Left lobe of liver (tissue), 2 donors: Measurements from ENCODE around the gene UPF3B. TPM values are rescaled to one million over a fixed set of nuclear protein-coding genes. Genes with fewer than 3 reads are reported as not detected.
"Not testable (repeated sequence)": the region's sequence is repeated elsewhere in the genome, so short reads cannot be mapped to it uniquely, and the experiment has no call there.

Experiments used
- ATAC-seq: fragments of 200-7000 bp; cut with Tn5 transposase; one replicate; pipeline ENCODE4 v1.9.1; 2020; ENCODE audit warnings: mild to moderate bottlenecking, moderate library complexity
- DNase-seq: peaks from one replicate; pipeline ENCODE4 v3.0.0-alpha.2; 2020; ENCODE audit warnings: low spot score
- total RNA-seq: library from RNA; stranded (reverse); gene quantifications from one replicate; pipeline ENCODE4 v1.2.1, GENCODE V29; 2021
- donor health status: DM: no; HTN: no; CAD: no; lungs with moderate emphysema.
- donor health status: DM: no; HTN: yes; CAD: no.

Gene UPF3B
- total RNA-seq, 1 donor from 2014 or later = 2.9 TPM

DNA sequence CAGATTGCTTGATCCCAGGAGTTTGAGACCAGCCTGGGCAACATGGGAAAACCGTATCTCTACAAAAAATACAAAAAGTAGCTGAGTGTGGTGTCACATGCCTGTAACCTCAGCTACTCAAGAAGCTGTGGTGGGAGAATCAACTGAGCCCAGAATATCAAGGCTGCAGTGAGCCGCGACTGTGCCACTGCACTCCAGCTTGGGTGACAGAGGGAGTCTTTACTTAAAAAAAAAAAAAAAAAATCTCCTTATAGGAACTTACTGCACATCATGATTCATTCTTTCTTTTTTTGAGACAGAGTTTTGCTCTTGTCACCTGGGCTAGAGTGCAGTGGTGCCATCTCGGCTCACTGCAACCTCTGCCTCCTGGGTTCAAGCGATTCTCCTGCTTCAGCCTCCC, 24.3 kb downstream of the UPF3B start:
- ATAC-seq = no peak
- DNase-seq = no peak

DNA sequence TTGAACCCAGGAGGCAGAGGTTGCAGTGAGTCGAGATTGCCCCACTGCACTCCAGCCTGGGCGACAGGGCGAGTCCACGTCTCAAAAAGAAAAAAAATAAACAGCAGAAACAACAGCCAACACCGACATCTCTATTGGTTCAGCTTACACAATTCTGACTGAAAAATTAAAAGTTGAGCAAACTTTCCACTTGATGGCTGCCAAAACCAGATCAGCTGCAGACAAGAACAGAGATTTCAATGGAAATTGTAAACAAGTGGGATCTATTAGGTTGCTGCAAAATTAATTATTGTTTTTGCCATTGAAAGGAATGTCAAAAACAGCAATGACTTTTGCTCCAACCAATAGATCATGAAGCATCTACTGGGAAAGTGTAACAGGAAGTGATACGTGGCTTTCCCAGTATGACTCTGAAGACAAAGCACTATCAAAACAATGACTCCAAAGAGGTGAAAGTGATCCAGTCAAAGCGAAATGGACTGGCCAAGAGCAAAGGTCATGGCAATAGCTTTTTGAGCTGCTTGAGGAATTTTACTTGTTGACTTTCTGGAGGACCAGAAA, 26.3 kb downstream of the UPF3B start:
- peak; percentile 57 for DNase-seq

DNA sequence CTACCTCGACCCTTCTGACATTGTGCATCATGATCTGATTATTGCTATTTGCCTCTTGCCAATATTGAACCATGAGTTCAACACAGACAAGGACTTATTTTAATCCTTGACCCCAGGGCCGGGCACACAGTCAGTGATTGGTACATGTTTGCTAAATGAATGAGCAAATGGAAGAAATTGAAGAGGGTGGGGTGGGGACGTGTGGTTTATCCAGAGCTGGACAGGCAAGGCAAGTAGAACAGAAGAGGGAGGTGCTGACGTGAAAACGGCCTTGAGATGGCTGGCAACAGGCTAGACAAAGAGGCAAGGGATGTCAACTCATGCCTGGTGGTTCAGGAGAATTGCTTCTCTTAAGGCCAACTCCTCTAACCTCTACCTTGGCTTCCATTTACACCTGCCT, 28.5 kb downstream of the UPF3B start:
- peak; percentile 63 for ATAC-seq
- not testable (repeated sequence) for DNase-seq

More for the DNA sequence above, 26.3 kb downstream of the UPF3B start:
- ATAC-seq = peak; percentile 61

DNA sequence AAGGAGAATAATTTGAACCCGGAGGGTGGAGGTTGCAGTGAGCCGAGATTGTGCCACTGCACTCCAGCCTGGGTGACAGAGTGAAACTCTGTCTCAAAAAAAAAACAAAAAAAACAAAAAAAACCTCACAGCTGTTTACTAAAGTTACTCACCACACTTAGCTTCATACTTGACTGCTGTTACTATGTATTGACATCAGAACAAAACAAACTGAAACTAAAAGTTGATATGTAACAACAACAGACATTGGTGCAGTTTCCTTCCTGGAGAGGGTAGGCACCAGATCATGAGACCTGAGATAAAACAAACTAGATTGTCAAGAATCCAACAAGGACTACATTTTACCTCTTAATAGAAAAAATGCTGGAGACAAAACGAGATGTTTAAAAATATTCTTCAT, 31.1 kb downstream of the UPF3B start:
- DNase-seq = not testable (repeated sequence)
- ATAC-seq = peak; percentile 57

GRCh38 chrX:119817130-119817690, 35.6 kb downstream of the UPF3B start:
- ATAC-seq (no peak), DNase-seq (no peak)

- peak; percentile 75 for ATAC-seq
- peak; percentile 79 for DNase-seq
These were observed 36.5 kb downstream of the UPF3B start for GRCh38 chrX:119816300-119816699.

DNA sequence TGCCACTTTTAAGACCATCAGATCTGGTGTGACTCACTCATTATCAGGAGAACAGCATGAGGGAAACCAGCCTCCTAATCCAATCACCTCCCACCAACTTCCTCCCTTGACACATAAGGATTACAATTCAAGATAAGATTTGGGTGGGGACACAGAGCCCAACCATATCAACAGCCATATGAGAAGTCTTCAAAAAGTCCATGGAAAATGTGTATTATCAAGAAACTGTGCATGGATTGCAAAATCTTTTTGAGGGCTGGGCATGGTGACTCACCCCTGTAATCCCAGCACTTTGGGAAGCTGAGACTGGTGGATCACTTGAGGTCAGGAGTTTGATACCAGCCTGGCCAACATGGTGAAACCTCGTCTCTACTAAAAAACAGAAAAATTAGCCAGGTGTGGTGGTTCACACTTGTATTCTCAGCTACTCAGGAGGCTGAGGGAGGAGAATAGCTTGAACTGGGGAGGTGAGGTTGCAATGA, 43.5 kb downstream of the UPF3B start:
- no peak for ATAC-seq
- no peak for DNase-seq

DNA sequence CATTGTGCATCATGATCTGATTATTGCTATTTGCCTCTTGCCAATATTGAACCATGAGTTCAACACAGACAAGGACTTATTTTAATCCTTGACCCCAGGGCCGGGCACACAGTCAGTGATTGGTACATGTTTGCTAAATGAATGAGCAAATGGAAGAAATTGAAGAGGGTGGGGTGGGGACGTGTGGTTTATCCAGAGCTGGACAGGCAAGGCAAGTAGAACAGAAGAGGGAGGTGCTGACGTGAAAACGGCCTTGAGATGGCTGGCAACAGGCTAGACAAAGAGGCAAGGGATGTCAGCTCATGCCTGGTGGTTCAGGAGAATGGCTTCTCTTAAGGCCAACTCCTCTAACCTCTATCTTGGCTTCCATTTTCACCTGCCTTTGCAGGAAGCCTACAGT, 44.3 kb downstream of the UPF3B start:
- DNase-seq = not testable (repeated sequence)
- ATAC-seq = peak; percentile 78

GRCh38 chrX:119802546-119802945, 50.2 kb downstream of the UPF3B start:
- no peak for ATAC-seq

GRCh38 chrX:119801253-119802221, 51.2 kb downstream of the UPF3B start:
- DNase-seq (no peak), ATAC-seq (no peak)

More at GRCh38 chrX:119802546-119802945, 50.2 kb downstream of the UPF3B start:
- no peak for DNase-seq

DNA sequence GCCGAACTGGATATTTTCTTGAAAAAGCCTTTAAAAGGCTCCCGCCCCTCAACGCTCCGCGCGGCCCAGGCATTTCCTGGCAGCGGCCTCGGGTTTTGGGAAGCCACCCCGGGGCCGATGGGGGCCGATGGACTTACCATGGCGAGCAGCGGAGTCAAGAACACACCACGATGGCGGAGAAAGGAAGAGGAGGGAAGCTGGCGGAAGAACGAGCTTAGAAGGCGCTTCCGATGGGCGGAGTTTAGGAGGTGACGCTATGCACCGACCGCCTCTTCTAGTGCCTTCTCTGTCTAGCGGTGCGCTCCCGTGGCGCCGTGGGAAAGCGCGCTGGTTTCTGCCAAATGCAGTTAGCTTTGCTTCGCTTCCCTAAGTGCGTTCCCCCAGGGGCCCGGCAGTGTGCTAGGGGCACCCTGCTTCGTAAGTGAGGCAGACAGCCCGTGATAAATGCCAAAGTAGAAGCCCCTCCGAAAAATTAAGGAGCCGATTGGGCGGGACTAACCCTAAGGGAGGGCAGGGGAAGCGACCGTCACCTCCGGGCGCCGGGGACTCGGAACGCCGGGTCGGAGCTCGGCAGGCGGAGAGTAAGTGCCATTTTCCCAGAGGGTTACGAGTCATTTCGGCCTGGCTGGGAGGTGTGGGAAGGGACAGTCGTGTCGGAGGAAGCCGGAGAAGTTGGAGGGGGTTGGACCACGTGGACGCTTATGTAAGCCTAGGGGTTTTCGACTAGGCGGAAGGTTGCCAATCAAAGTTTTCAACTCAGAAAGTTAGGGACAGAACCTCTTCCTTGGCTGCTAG, 61.1 kb downstream of the UPF3B start, which contains the start of gene RPL39:
Gene RPL39 (minus strand): TSS at position 194 of the 795 bp plus-strand sequence. CDS start 54 bp downstream, at position 140.
- DNase-seq (peak; percentile 86), ATAC-seq (peak; percentile 95)

DNA sequence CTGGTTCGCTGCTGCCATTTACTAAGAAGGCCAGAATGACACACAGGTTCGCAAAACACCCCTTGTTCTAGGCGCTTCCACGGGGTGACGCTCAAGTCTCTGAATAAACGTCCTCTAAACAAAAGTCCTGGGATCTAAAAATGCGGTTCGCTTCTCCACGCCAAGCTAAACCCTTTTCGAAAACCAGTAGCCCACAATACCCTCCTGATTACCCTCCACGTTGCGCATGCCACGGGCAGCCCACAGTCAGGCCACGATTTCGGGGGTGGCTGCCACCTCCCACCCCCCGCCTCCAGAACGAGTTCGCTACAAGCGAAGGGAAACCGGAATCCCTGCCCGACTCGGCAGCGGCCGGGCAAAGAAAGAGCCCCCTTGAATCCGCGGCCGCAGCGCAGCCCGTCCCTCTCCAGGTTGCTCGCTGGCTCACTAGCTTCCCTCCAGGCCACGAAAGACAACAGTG, 61.8 kb downstream of the UPF3B start:
- ATAC-seq (peak; percentile 54), DNase-seq (no peak)

DNA sequence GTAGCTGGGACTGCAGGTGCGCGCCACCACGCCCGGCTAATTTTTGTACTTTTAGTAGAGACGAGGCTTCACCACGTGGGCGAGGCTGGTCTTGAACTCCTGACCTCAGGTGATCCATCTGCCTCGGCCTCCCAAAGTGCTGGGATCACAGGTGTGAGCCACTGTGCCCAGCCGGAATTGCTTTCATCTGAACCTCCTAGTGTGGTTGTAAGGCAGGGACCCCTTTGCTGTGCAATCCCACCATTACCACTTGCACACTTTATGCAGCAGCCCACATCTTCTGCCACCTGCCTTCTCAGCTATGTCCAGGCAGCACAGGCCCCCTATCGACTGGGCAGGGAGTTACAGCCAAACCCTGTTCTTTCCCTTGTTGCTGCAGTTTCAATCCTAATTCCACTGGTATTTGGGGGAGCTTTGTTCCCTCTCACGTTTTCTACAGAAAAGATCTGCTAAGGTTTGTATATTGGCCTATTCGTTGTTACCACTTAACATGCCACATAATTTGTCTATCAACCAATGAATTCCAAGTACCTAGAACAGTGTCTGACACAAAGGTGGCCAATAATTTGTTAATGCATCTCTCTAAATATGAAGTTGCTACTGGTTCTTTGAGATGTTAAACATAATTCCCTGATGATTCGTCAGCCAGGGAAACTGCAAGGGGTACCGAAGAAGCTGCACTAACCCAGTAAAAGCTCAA, 67.9 kb downstream of the UPF3B start:
- ATAC-seq = peak; percentile 65

More for the DNA sequence above, 67.9 kb downstream of the UPF3B start:
- DNase-seq = no peak

Other genes with a start within 250 kb of the UPF3B start
- 4.2 TPM for gene NKRF, start 246.5 kb downstream of the UPF3B start, total RNA-seq
- gene SEPTIN6, start 159.8 kb downstream of the UPF3B start, total RNA-seq = 13.7 TPM
- gene SOWAHD, start 94.4 kb downstream of the UPF3B start, total RNA-seq = 0.45 TPM
- gene RPL39, start 61.3 kb downstream of the UPF3B start, total RNA-seq = 513 TPM
- 6.7 TPM for gene RNF113A, start 18.8 kb upstream of the UPF3B start, total RNA-seq
- 62.6 TPM for gene NDUFA1, start 18.9 kb upstream of the UPF3B start, total RNA-seq
- gene AKAP14, start 42.9 kb upstream of the UPF3B start, total RNA-seq = not detected
- gene NKAP, start 90.8 kb upstream of the UPF3B start, total RNA-seq = 3.4 TPM
- gene RHOXF2B, start 224.7 kb upstream of the UPF3B start, total RNA-seq = 0.10 TPM